Measurements from ENCODE around the gene SDK1. TPM values are rescaled to one million over a fixed set of nuclear protein-coding genes. Genes with fewer than 3 reads are reported as not detected.

The SDK1 gene
- total and polyA plus RNA-seq, 2 donors (not counting 3 experiments of a cell fraction or from before 2014, with no cell fraction given), result 1.6 to 3.9 TPM

- no peak for FAIRE-seq
- no peak for TF ChIP-seq EZH2 (IDR thresholded peaks at IDR 0.05; ENCODE audit: borderline replicate concordance, low read depth, low read length, severe bottlenecking)
- TF ChIP-seq POLR2A (IDR thresholded peaks at IDR 0.05; ENCODE audit: low read depth, low read length), result no peak
- TF ChIP-seq JUN (IDR thresholded peaks at IDR 0.05; ENCODE audit: borderline replicate concordance, insufficient read depth, insufficient read length, low read depth), result no peak
- TF ChIP-seq POLR2AphosphoS5 (IDR thresholded peaks at IDR 0.05; ENCODE audit: insufficient read depth, low read depth, low read length), result no peak
- TF ChIP-seq FOS (IDR thresholded peaks at IDR 0.05; ENCODE audit: borderline replicate concordance, insufficient read depth, low read length), result no peak
- H3K4me1 ChIP-seq (ENCODE audit: control insufficient read depth, extremely low read depth, insufficient read depth, low read length), result no peaks in the 10 kb centered on the region
- peaks cover 2% of the 10 kb centered on the region for H3K9me3 ChIP-seq (replicated peaks; ENCODE audit: control insufficient read depth, insufficient read depth, low read length)
- H3K9me1 ChIP-seq (replicated peaks; ENCODE audit: control insufficient read depth, extremely low read depth, insufficient read depth, low read length), result no peaks in the 10 kb centered on the region
- dilution Hi-C loops (cut with MboI; ENCODE audit: extremely low pct_ligation_motif_present, low sequenced_read_pairs) (no loop called here), intact Hi-C loops (cut with micrococcal nuclease) (no loop called here)
- no peaks in the 10 kb centered on the region for H3K79me2 ChIP-seq (ENCODE audit: control insufficient read depth, insufficient read depth, low read length)
- H2AFZ ChIP-seq (ENCODE audit: low read depth, low read length), result no peak overlapping the region
- ChIA-PET CTCF (no interaction called here), POLR2A (no interaction called here)
- H3K4me3 ChIP-seq (replicated peaks in 1 of 3; ENCODE audit: insufficient read depth in 1 of 3, low read depth in 1 of 3, low read length in 3 of 3), result no peak overlapping the region
- H3K36me3 ChIP-seq (ENCODE audit: control insufficient read depth in 2 of 2, extremely low read depth in 1 of 2, insufficient read depth in 2 of 2, low read length in 2 of 2), result no peaks in the 10 kb centered on the region
- no peaks in the 10 kb centered on the region for H3K27me3 ChIP-seq (ENCODE audit: control insufficient read depth in 2 of 2, insufficient read depth in 2 of 2, low read length in 2 of 2)
- no TSS peak for BruUV-seq (replicated peaks)
- no peaks in the 10 kb centered on the region for H4K20me1 ChIP-seq (replicated peaks; ENCODE audit: control insufficient read depth, extremely low read depth, insufficient read depth, low read length)
- DNase-seq (ENCODE audit: low read depth, low spot score), result no peak
- no peak overlapping the region for H3K9ac ChIP-seq (replicated peaks; ENCODE audit: extremely low read depth, insufficient read depth, low read length)
- no peak overlapping the region for H3K4me2 ChIP-seq (ENCODE audit: insufficient read depth, low read length)
- no peak overlapping the region for H3K27ac ChIP-seq (ENCODE audit: insufficient read depth, low read depth, low read length)
Observed at GRCh38 chr7:4177001-4177400, 875.9 kb downstream of the SDK1 start.

- no peak for FAIRE-seq
- Histone ChIP-seq H3K27ac (ENCODE audit: insufficient read depth, low read depth, low read length) (no peak overlapping the region), H3K36me3 (ENCODE audit: control insufficient read depth in 2 of 2, extremely low read depth in 1 of 2, insufficient read depth in 2 of 2, low read length in 2 of 2) (no peaks in the 10 kb centered on the region), H3K4me2 (ENCODE audit: insufficient read depth, low read length) (no peak overlapping the region), H3K9ac (replicated peaks; ENCODE audit: extremely low read depth, insufficient read depth, low read length) (no peak overlapping the region), H3K4me3 (replicated peaks in 1 of 3; ENCODE audit: insufficient read depth in 1 of 3, low read depth in 1 of 3, low read length in 3 of 3) (no peak overlapping the region), H3K27me3 (ENCODE audit: control insufficient read depth in 2 of 2, insufficient read depth in 2 of 2, low read length in 2 of 2) (no peaks in the 10 kb centered on the region), H3K9me3 (replicated peaks; ENCODE audit: control insufficient read depth, insufficient read depth, low read length) (peaks cover 2% of the 10 kb centered on the region), H2AFZ (ENCODE audit: low read depth, low read length) (no peak overlapping the region), H3K4me1 (ENCODE audit: control insufficient read depth, extremely low read depth, insufficient read depth, low read length) (no peaks in the 10 kb centered on the region), H3K9me1 (replicated peaks; ENCODE audit: control insufficient read depth, extremely low read depth, insufficient read depth, low read length) (no peaks in the 10 kb centered on the region), H4K20me1 (replicated peaks; ENCODE audit: control insufficient read depth, extremely low read depth, insufficient read depth, low read length) (no peaks in the 10 kb centered on the region), H3K79me2 (ENCODE audit: control insufficient read depth, insufficient read depth, low read length) (no peaks in the 10 kb centered on the region)
- dilution Hi-C loops (cut with MboI; ENCODE audit: extremely low pct_ligation_motif_present, low sequenced_read_pairs) (no loop called here), intact Hi-C loops (cut with micrococcal nuclease) (no loop called here)
- ChIA-PET POLR2A (no interaction called here), CTCF (no interaction called here)
- DNase-seq (ENCODE audit: low read depth, low spot score), result no peak
- TF ChIP-seq JUN (IDR thresholded peaks at IDR 0.05; ENCODE audit: borderline replicate concordance, insufficient read depth, insufficient read length, low read depth) (no peak), CTCF (IDR thresholded peaks at IDR 0.05; ENCODE audit: extremely low read depth in 1 of 2, insufficient read depth in 1 of 2, low read depth in 1 of 2, low read length in 2 of 2) (no peak), MAX (IDR thresholded peaks at IDR 0.05; ENCODE audit: insufficient read depth, insufficient read length) (no peak), MYC (IDR thresholded peaks at IDR 0.05; ENCODE audit: low read depth, low read length) (no peak), FOS (IDR thresholded peaks at IDR 0.05; ENCODE audit: borderline replicate concordance, insufficient read depth, low read length) (no peak), GATA2 (IDR thresholded peaks at IDR 0.05; ENCODE audit: insufficient read depth, insufficient read length, low read depth, low read length) (no peak), POLR2AphosphoS5 (IDR thresholded peaks at IDR 0.05; ENCODE audit: insufficient read depth, low read depth, low read length) (no peak)
- BruUV-seq (replicated peaks), result no TSS peak
Observed at GRCh38 chr7:4178416-4178815, 877.4 kb downstream of the SDK1 start.

Measured in endothelial cell of umbilical vein (primary cell).